Left lung (tissue), 10 donors: ENCODE measurements around the gene MED15. TPM values are rescaled to one million over a fixed set of nuclear protein-coding genes. Genes with fewer than 3 reads are reported as not detected.
"Not testable (repeated sequence)": the region's sequence is repeated elsewhere in the genome, so short reads cannot be mapped to it uniquely, and the experiment has no call there.

Experiments
- ATAC-seq: fragments of 200-7000 bp; cut with Tn5 transposase; one replicate; pipeline ENCODE4 v1.9.1; 2020; ENCODE audit warnings: moderate library complexity
- DNase-seq, 4 donors: peaks; one replicate each; pipeline ENCODE4 v3.0.0-alpha.2; 2013 to 2020
- H3K27ac ChIP-seq, 2 donors: fragments of 200-600 bp; sonication (generic) in 1 of 2; one replicate each; pipeline versions ENCODE4 v1.5.0 to v1.8.0; 2020 to 2021
- H3K27me3 ChIP-seq, 2 donors: fragments of 200-600 bp; sonication (generic) in 1 of 2; one replicate each; pipeline versions ENCODE4 v1.5.0 to v1.8.0; 2020 to 2021
- H3K36me3 ChIP-seq, 2 donors: fragments of 200-600 bp; sonication (generic) in 1 of 2; one replicate each; pipeline versions ENCODE4 v1.5.0 to v1.8.0; 2020 to 2021
- H3K4me1 ChIP-seq, 2 donors: fragments of 200-600 bp; one replicate each; pipeline ENCODE4 v1.8.0; 2021
- H3K4me3 ChIP-seq, 2 donors: fragments of 200-600 bp; sonication (generic) in 1 of 2; one replicate each; pipeline versions ENCODE4 v1.5.0 to v1.8.0; 2020 to 2021; ENCODE audit warnings: mild to moderate bottlenecking in 1 of 2
- H3K9me3 ChIP-seq, 2 donors: fragments of 200-600 bp; sonication (generic) in 1 of 2; one replicate each; pipeline versions ENCODE4 v1.5.0 to v1.8.0; 2020 to 2021
- CTCF ChIP-seq, 2 donors: fragments of 200-600 bp; sonication (generic) in 1 of 2; IDR thresholded peaks; one replicate each; pipeline versions ENCODE4 v1.5.0 to v1.8.0; 2021; ENCODE audit warnings: antibody characterized with exemption in 2 of 2
- intact Hi-C, 2 donors: fragments of 100-400 bp; cut with DNase I; formaldehyde crosslinking; loops; one replicate each; pipeline versions ENCODE4 v1.11.2 to v1.14.2; 2022
- polyA plus RNA-seq, 6 donors: library from polyadenylated mRNA; unstranded; fragments of 120-200 nt; gene quantifications; one replicate each; pipeline ENCODE4 v1.2.1, GENCODE V29; 2013; ENCODE audit not compliant: insufficient read length in 6 of 6
- total RNA-seq, 2 donors: library from RNA; stranded (reverse); fragmentation: NEBNext Ultra II Directional; extraction: Animal tissue kit (Norgen Biotek cat#: 25700); gene quantifications; one replicate each; pipeline ENCODE4 v1.2.1, GENCODE V29; 2021
- donor health status: DM: no; HTN: yes; CAD: no.
- donor health status: DM: no; HTN: no; CAD: no.

The MED15 gene
- total and polyA plus RNA-seq, 8 donors: 47.2 to 121 (median 56.3) TPM

GRCh38 chr22:20537983-20538382 is 30.6 kb downstream of the MED15 start:
- H3K4me3 ChIP-seq: no peak overlapping the region
- TF ChIP-seq CTCF (IDR thresholded peaks at IDR 0.05): no peak
- DNase-seq (no peak), ATAC-seq (no peak)
- H3K36me3 ChIP-seq: peaks cover 0 to 74% of the 10 kb centered on the region in 2 donors
- peaks cover 3 to 35% of the 10 kb centered on the region in 2 donors for H3K4me1 ChIP-seq
- H3K9me3 ChIP-seq: no peaks in the 10 kb centered on the region
- H3K27ac ChIP-seq: no peak overlapping the region
- intact Hi-C loops: no loop called here
- H3K27me3 ChIP-seq: no peaks in the 10 kb centered on the region

GRCh38 chr22:20538875-20539274 is 31.5 kb downstream of the MED15 start:
- ATAC-seq, intact Hi-C loops, H3K27ac ChIP-seq, H3K4me3 ChIP-seq, H3K27me3 ChIP-seq, H3K9me3 ChIP-seq, DNase-seq: not testable (repeated sequence)
- peaks cover 0 to 26% of the 10 kb centered on the region in 2 donors for H3K4me1 ChIP-seq
- H3K36me3 ChIP-seq: peaks cover 0 to 73% of the 10 kb centered on the region in 2 donors

GRCh38 chr22:20542055-20542454 is 34.6 kb downstream of the MED15 start:
- Histone ChIP-seq H3K9me3 (no peaks in the 10 kb centered on the region), H3K27ac (no peak overlapping the region), H3K4me1 (peaks cover 0 to 10% of the 10 kb centered on the region in 2 donors), H3K27me3 (no peaks in the 10 kb centered on the region), H3K4me3 (no peak overlapping the region), H3K36me3 (peaks cover 0 to 65% of the 10 kb centered on the region in 2 donors)
- ATAC-seq (no peak), DNase-seq (no peak)
- intact Hi-C loops: no loop called here
- no peak for TF ChIP-seq CTCF (IDR thresholded peaks at IDR 0.05)

- H3K27ac ChIP-seq: no peak overlapping the region
- no peak overlapping the region for H3K4me3 ChIP-seq
- ATAC-seq (no peak), DNase-seq (no peak)
- peaks cover 0 to 59% of the 10 kb centered on the region in 2 donors for H3K36me3 ChIP-seq
- intact Hi-C loops: no loop called here
- H3K9me3 ChIP-seq: no peaks in the 10 kb centered on the region
- no peaks in the 10 kb centered on the region for H3K27me3 ChIP-seq
- no peak for TF ChIP-seq CTCF (IDR thresholded peaks at IDR 0.05)
- peaks cover 0 to 13% of the 10 kb centered on the region in 2 donors for H3K4me1 ChIP-seq
These were observed 35.3 kb downstream of the MED15 start for GRCh38 chr22:20542736-20543135.

- intact Hi-C loops, H3K27me3 ChIP-seq, H3K9me3 ChIP-seq, ATAC-seq, DNase-seq, H3K4me3 ChIP-seq, H3K27ac ChIP-seq: not testable (repeated sequence)
- peaks cover 0 to 36% of the 10 kb centered on the region in 2 donors for H3K36me3 ChIP-seq
- peaks cover 11 to 32% of the 10 kb centered on the region in 2 donors for H3K4me1 ChIP-seq
These were observed 37.9 kb downstream of the MED15 start for GRCh38 chr22:20545318-20545634.

GRCh38 chr22:20545681-20546521 is 38.5 kb downstream of the MED15 start:
- DNase-seq (no peak), ATAC-seq (no peak)
- Histone ChIP-seq H3K27ac (no peak overlapping the region), H3K4me3 (no peak overlapping the region), H3K9me3 (no peaks in the 10 kb centered on the region), H3K27me3 (no peaks in the 10 kb centered on the region), H3K4me1 (peaks cover 17 to 39% of the 10 kb centered on the region in 2 donors), H3K36me3 (peaks cover 0 to 36% of the 10 kb centered on the region in 2 donors)
- TF ChIP-seq CTCF (IDR thresholded peaks at IDR 0.05): no peak
- intact Hi-C loops: no loop called here
